Adrenal gland (tissue), 5 donors: Measurements from ENCODE around the gene COPG2.

ENCODE experiments used
- CTCF ChIP-seq, 6 experiments: fragments of 450-650 bp in 4 of 6; fragments of 200-600 bp in 2 of 6; sonication (generic) in 1 of 6; IDR thresholded peaks; 1 replicate in 5 of 6; 2 replicates in 1 of 6; pipeline versions ENCODE4 v1.5.1 to v1.8.0; 2016 to 2021; ENCODE audit warnings: antibody characterized with exemption in 6 of 6, mild to moderate bottlenecking in 2 of 6, moderate library complexity in 1 of 6
- POLR2A ChIP-seq, 2 donors: fragments of 450-650 bp; IDR thresholded peaks; one replicate each; pipeline ENCODE4 v1.6.1; 2017; ENCODE audit warnings: antibody characterized with exemption in 2 of 2, mild to moderate bottlenecking in 2 of 2, moderate library complexity in 1 of 2
- donor health status: DM: no; HTN: no; CAD: no.

GRCh38 chr7:130697820-130698219, 29.3 kb upstream of the COPG2 start:
- TF ChIP-seq CTCF (IDR thresholded peaks at IDR 0.05) (no peak), POLR2A (IDR thresholded peaks at IDR 0.05) (no peak)
